Gastrocnemius medialis (tissue), 4 donors: Measurements from ENCODE around the gene SMIM23. TPM values are rescaled to one million over a fixed set of nuclear protein-coding genes. Genes with fewer than 3 reads are reported as not detected.

Experiments used
- ATAC-seq, 2 donors: fragments of 150-250 bp; one replicate each; pipeline ENCODE4 v1.9.1; 2016
- DNase-seq, 2 donors: peaks; one replicate each; pipeline ENCODE4 v3.0.0-alpha.2; 2019
- H3K27ac ChIP-seq, 4 donors: fragments of 200-600 bp; sonication (generic); 1 replicate in 1 of 4; 2 replicates in 3 of 4; pipeline ENCODE4 v1.5.1; 2016 to 2018; ENCODE audit warnings: mild to moderate bottlenecking in 2 of 4, moderate library complexity in 1 of 4
- H3K27me3 ChIP-seq, 3 donors: fragments of 200-600 bp; sonication (generic) in 2 of 3; 1 replicate in 1 of 3; 2 replicates in 2 of 3; pipeline versions ENCODE4 v1.5.1 to v1.6.0; 2016 to 2019; ENCODE audit warnings: mild to moderate bottlenecking in 1 of 3, moderate library complexity in 1 of 3
- H3K36me3 ChIP-seq, 2 donors: fragments of 200-600 bp; sonication (generic) in 1 of 2; one replicate each; pipeline ENCODE4 v1.5.1; 2017 to 2018
- H3K4me1 ChIP-seq, 2 donors: fragments of 200-600 bp; sonication (generic) in 1 of 2; one replicate each; pipeline ENCODE4 v1.5.1; 2016 to 2017; ENCODE audit warnings: mild to moderate bottlenecking in 2 of 2
- H3K4me3 ChIP-seq, 4 donors: fragments of 200-600 bp; sonication (generic) in 3 of 4; 1 replicate in 1 of 4; 2 replicates in 3 of 4; pipeline ENCODE4 v1.5.1; 2016 to 2019; ENCODE audit warnings: mild to moderate bottlenecking in 2 of 4
- H3K9me3 ChIP-seq, 3 donors: fragments of 200-600 bp; sonication (generic) in 2 of 3; 1 replicate in 1 of 3; 2 replicates in 2 of 3; pipeline ENCODE4 v1.5.1; 2016 to 2019
- POLR2A ChIP-seq, 2 donors: fragments of 450-650 bp; IDR thresholded peaks; one replicate each; pipeline ENCODE4 v1.6.1; 2017; ENCODE audit warnings: antibody characterized with exemption in 2 of 2, mild to moderate bottlenecking in 2 of 2, moderate library complexity in 2 of 2
- in situ Hi-C, 4 donors: fragments of 200-750 bp; cut with MboI; loops; one replicate each; pipeline versions ENCODE4 v1.15.0 to v1.8.0; 2017; ENCODE audit warnings: low sequenced_read_pairs in 4 of 4
- intact Hi-C: fragments of 100-400 bp; cut with DNase I; formaldehyde crosslinking; loops from one replicate; pipeline ENCODE4 v1.15.1; 2023; ENCODE audit warnings: low total_unique reads
- total RNA-seq, 4 donors: library from RNA; depleted of rRNA; stranded (reverse); fragments of >200 nt; gene quantifications; one replicate each; pipeline versions ENCODE4 v1.1.0 to v1.2.3, GENCODE V29; 2016
- TF ChIP-seq, protein P1 (sequence below), 5 experiments: fragments of 450-650 bp in 3 of 5; fragments of 200-600 bp in 2 of 5; sonication (generic) in 2 of 5; IDR thresholded peaks in 4 of 5; conservative IDR thresholded peaks in 1 of 5; 1 replicate in 4 of 5; 2 replicates in 1 of 5; pipeline ENCODE4 v1.5.1; 2016 to 2019; ENCODE audit warnings: antibody characterized with exemption in 5 of 5, mild to moderate bottlenecking in 3 of 5, moderate library complexity in 3 of 5

SMIM23 gene
- total RNA-seq, 4 donors from 2014 or later: not detected

DNA sequence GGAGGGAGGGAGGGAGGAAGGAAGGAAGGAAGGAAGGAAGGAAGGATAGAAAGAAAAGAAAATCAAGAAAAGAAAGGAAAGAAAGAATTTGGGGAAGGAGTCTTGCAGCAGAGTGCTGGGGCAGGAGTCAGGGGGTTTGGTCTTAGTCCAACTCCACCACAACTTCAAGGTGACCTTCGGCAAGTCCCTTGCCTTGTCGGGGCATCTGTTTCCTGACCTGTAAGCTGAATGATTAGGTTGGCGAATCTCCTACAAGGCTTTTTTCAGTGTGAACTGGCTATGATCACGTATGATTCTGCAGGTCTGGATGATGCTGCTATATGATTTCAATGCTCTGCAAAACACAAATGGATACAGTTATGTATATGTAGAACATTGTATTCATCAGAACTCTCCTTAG, 20.1 kb downstream of the SMIM23 start:
- H3K9me3 ChIP-seq: no peaks in the 10 kb centered on the region
- DNase-seq (no peak), ATAC-seq (no peak)
- intact Hi-C loops (no loop called here), in situ Hi-C loops (no loop called here)
- no peak overlapping the region for H3K4me3 ChIP-seq
- no peak for TF ChIP-seq POLR2A (IDR thresholded peaks at IDR 0.05)
- TF ChIP-seq, protein P1, sequence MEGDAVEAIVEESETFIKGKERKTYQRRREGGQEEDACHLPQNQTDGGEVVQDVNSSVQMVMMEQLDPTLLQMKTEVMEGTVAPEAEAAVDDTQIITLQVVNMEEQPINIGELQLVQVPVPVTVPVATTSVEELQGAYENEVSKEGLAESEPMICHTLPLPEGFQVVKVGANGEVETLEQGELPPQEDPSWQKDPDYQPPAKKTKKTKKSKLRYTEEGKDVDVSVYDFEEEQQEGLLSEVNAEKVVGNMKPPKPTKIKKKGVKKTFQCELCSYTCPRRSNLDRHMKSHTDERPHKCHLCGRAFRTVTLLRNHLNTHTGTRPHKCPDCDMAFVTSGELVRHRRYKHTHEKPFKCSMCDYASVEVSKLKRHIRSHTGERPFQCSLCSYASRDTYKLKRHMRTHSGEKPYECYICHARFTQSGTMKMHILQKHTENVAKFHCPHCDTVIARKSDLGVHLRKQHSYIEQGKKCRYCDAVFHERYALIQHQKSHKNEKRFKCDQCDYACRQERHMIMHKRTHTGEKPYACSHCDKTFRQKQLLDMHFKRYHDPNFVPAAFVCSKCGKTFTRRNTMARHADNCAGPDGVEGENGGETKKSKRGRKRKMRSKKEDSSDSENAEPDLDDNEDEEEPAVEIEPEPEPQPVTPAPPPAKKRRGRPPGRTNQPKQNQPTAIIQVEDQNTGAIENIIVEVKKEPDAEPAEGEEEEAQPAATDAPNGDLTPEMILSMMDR (IDR thresholded peaks at IDR 0.05 in 4 of 5, conservative IDR thresholded peaks at IDR 0.05 in 1 of 5): no peak
- H3K27me3 ChIP-seq: peaks cover 7 to 22% (median 20%) of the 10 kb centered on the region in 3 donors
- H3K36me3 ChIP-seq: no peaks in the 10 kb centered on the region
- H3K4me1 ChIP-seq: no peaks in the 10 kb centered on the region
- H3K27ac ChIP-seq: no peak overlapping the region

DNA sequence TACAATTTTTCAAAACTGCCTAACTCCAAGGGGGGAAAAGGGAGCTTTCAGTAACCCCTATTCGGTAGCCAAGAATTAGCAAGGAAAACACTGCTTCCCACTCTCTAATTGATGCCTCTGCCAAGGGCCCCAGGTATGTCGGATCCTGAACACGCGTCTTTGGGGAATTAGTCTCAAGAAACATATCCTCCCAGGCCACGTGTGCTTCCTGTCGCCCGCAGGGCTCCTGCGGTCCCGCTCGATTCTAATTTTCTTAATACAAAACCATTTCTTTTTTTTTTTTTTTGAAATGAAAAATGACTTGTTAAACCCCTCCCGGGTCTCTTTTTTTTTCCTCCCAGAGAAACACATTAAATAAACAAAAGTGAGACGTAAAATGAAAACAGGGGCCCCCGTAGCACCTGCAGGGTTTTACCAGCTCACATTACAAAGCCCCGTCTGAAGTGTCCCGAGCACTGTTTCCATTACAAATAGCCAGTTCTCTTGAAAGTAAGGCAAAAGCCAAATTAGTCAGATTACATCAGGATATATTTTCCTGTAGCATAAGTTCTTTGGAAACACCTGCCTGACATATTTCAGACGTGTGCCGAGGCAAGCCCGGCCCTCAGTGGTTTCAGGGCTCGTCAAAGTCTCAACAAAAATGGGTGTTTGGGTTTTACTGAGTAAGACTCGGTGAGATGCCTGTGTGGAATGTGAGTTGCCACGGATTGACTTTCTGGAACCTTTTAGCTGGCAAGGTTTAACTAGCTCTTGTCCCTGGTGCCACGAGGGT, 21.5 kb downstream of the SMIM23 start:
- no peak overlapping the region for H3K4me3 ChIP-seq
- intact Hi-C loops: no loop called here
- in situ Hi-C loops: no loop called here
- TF ChIP-seq, protein P1 (IDR thresholded peaks at IDR 0.05 in 4 of 5, conservative IDR thresholded peaks at IDR 0.05 in 1 of 5): no peak
- TF ChIP-seq POLR2A (IDR thresholded peaks at IDR 0.05): no peak
- H3K27me3 ChIP-seq: peaks cover 7 to 22% (median 20%) of the 10 kb centered on the region in 3 donors
- no peaks in the 10 kb centered on the region for H3K36me3 ChIP-seq
- H3K27ac ChIP-seq: no peak overlapping the region
- no peaks in the 10 kb centered on the region for H3K9me3 ChIP-seq
- DNase-seq (no peak), ATAC-seq (no peak)
- no peaks in the 10 kb centered on the region for H3K4me1 ChIP-seq

DNA sequence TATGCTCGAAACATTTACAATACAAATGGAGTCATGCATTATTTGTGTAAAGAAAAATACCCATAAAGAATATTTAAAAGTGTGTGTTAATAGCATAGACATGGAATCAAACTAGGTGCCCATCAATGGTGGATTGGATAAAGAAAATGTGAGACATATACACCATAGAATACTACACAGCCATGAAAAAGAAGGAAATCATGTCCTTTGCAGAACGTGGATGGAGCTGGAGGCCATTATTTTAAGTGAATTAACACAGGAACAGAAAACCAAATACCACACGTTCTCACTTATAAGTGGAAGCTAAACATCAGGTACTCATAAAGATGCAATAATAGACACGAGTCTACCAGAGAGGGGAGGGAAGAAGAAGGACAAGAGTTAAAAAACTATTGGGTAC, 22.8 kb downstream of the SMIM23 start:
- intact Hi-C loops: no loop called here

DNA sequence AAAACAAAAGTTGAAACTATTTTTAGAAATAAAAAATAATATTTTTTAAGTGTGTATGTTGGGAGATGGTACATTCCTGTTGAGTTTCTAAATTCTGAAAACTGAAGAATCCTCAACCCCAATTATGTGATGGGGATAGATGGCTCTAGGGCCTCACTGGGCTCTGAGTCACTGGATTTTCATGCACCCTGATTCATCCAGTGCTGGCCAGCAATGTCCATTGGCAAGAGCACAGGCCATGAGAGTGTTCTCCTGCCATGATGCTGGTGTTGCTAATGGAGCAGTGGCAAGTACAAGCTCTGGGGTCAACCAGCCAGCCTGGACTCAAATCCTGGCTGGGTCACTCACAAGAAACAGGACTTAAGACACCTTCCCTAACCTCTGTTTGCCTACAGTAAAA, 23.3 kb downstream of the SMIM23 start:
- TF ChIP-seq, protein P1 (IDR thresholded peaks at IDR 0.05 in 4 of 5, conservative IDR thresholded peaks at IDR 0.05 in 1 of 5): no peak
- no peak for TF ChIP-seq POLR2A (IDR thresholded peaks at IDR 0.05)
- no peaks in the 10 kb centered on the region for H3K9me3 ChIP-seq
- in situ Hi-C loops: no loop called here
- intact Hi-C loops: no loop called here
- H3K4me3 ChIP-seq: no peak overlapping the region
- ATAC-seq (no peak), DNase-seq (no peak)
- no peaks in the 10 kb centered on the region for H3K4me1 ChIP-seq
- no peaks in the 10 kb centered on the region for H3K36me3 ChIP-seq
- H3K27me3 ChIP-seq: peaks cover 7 to 22% (median 20%) of the 10 kb centered on the region in 3 donors
- no peak overlapping the region for H3K27ac ChIP-seq

More for the DNA sequence above, 22.8 kb downstream of the SMIM23 start:
- Histone ChIP-seq H3K27ac (no peak overlapping the region), H3K36me3 (no peaks in the 10 kb centered on the region), H3K4me1 (no peaks in the 10 kb centered on the region), H3K4me3 (no peak overlapping the region), H3K9me3 (no peaks in the 10 kb centered on the region), H3K27me3 (peaks cover 7 to 22% (median 20%) of the 10 kb centered on the region in 3 donors)
- DNase-seq (no peak), ATAC-seq (no peak)
- in situ Hi-C loops: no loop called here
- no peak for TF ChIP-seq POLR2A (IDR thresholded peaks at IDR 0.05)
- TF ChIP-seq, protein P1 (IDR thresholded peaks at IDR 0.05 in 4 of 5, conservative IDR thresholded peaks at IDR 0.05 in 1 of 5): no peak
